ENCODE results near the gene RS1. TPM values are rescaled to one million over a fixed set of nuclear protein-coding genes. Genes with fewer than 3 reads are reported as not detected.

The RS1 gene
- total RNA-seq, 1 experiment from 2014 or later, result 0.09 TPM

DNA sequence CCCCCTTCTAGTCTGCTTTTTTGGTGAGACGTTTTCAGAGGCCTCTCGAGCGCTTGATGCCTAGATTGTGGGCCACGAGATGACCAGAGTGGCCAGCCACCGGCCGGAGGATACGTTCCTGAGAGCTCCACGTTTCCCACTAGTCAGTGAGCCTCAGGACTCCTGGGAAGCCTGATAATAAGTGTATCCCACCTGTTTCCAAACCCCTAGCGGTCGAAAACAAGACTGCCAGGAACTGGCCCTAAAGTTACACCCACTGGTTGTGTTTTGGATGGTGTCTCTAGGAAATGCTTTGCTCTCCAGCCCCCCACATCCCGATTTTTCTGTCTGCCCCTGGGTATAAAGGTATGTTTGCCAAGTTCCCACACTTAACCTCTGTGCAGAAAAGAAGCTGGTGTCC, 4.6 kb upstream of the RS1 start:
- Mint-ChIP-seq H3K9me3 (ENCODE audit: unreplicated experiment) (no peaks in the 10 kb centered on the region), H3K27ac (ENCODE audit: unreplicated experiment) (peak overlapping the region; percentile 57), H3K36me3 (ENCODE audit: insufficient read depth, unreplicated experiment) (peaks cover 24% of the 10 kb centered on the region), H3K27me3 (ENCODE audit: insufficient read depth, unreplicated experiment) (no peaks in the 10 kb centered on the region), H3K4me3 (ENCODE audit: unreplicated experiment) (peak overlapping the region; percentile 66), H3K4me1 (ENCODE audit: low read depth, unreplicated experiment) (peaks cover 6% of the 10 kb centered on the region)
- Histone ChIP-seq H3K4me3 (ENCODE audit: low read depth, low read length) (no peak overlapping the region), H3K4me1 (no peaks in the 10 kb centered on the region), H3K36me3 (ENCODE audit: control insufficient read depth, insufficient read depth, low read length) (no peaks in the 10 kb centered on the region), H3K9me3 (no peaks in the 10 kb centered on the region), H3K27me3 (replicated peaks; ENCODE audit: control insufficient read depth, insufficient read depth, low read length) (no peaks in the 10 kb centered on the region)
- no TSS peak for BruUV-seq (replicated peaks)
- DNase-seq, result peak; percentile 20 to 36
- POLR2A ChIA-PET, result interaction anchor here (0.7 to 1.4 kb wide), 2 partner anchors 154 to 209 kb away, joined by 4 to 5 read pairs; no protein-coding TSS in a partner anchor
- TF ChIP-seq, protein P1, sequence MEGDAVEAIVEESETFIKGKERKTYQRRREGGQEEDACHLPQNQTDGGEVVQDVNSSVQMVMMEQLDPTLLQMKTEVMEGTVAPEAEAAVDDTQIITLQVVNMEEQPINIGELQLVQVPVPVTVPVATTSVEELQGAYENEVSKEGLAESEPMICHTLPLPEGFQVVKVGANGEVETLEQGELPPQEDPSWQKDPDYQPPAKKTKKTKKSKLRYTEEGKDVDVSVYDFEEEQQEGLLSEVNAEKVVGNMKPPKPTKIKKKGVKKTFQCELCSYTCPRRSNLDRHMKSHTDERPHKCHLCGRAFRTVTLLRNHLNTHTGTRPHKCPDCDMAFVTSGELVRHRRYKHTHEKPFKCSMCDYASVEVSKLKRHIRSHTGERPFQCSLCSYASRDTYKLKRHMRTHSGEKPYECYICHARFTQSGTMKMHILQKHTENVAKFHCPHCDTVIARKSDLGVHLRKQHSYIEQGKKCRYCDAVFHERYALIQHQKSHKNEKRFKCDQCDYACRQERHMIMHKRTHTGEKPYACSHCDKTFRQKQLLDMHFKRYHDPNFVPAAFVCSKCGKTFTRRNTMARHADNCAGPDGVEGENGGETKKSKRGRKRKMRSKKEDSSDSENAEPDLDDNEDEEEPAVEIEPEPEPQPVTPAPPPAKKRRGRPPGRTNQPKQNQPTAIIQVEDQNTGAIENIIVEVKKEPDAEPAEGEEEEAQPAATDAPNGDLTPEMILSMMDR (IDR thresholded peaks at IDR 0.05; ENCODE audit: insufficient read depth in 1 of 2, low read depth in 1 of 2, low read length in 1 of 2, severe bottlenecking in 1 of 2, unreplicated experiment in 1 of 2), result no peak
- CTCF ChIA-PET, result interaction anchor here (0.8 kb wide), 1 partner anchor 57 kb away, joined by 3 read pairs; no protein-coding TSS in a partner anchor
- intact Hi-C loops (cut with micrococcal nuclease; ENCODE audit: unreplicated experiment), result no loop called here

DNA sequence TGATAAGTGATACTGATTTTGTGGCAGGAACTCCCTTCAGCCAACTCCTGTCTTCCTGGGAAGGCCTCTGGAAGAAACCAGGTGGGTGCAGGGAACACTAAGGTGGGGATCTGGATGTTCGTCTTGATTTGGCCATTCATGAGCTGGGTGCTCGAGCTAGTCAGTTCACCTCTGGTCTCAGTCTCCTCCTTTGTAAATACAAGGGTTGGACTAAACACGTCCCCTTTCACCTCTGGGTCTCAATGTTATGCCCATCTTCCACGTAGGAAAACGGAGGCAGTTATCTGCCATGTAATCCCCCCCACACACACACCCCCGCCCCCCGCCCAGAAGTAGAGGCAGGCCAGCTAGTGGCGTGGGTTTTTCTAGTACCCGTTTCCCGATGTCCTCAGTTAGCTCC, 4.1 kb upstream of the RS1 start:
- DNase-seq, result no peak
- Mint-ChIP-seq H3K27me3 (ENCODE audit: insufficient read depth, unreplicated experiment) (no peaks in the 10 kb centered on the region), H3K27ac (ENCODE audit: unreplicated experiment) (peak overlapping the region; percentile 57), H3K9me3 (ENCODE audit: unreplicated experiment) (no peaks in the 10 kb centered on the region), H3K4me3 (ENCODE audit: unreplicated experiment) (peak overlapping the region; percentile 66), H3K4me1 (ENCODE audit: low read depth, unreplicated experiment) (peaks cover 6% of the 10 kb centered on the region), H3K36me3 (ENCODE audit: insufficient read depth, unreplicated experiment) (peaks cover 24% of the 10 kb centered on the region)
- intact Hi-C loops (cut with micrococcal nuclease; ENCODE audit: unreplicated experiment), result no loop called here
- Histone ChIP-seq H3K9me3 (no peaks in the 10 kb centered on the region), H3K27me3 (replicated peaks; ENCODE audit: control insufficient read depth, insufficient read depth, low read length) (no peaks in the 10 kb centered on the region), H3K4me1 (no peaks in the 10 kb centered on the region), H3K4me3 (ENCODE audit: low read depth, low read length) (no peak overlapping the region), H3K36me3 (ENCODE audit: control insufficient read depth, insufficient read depth, low read length) (no peaks in the 10 kb centered on the region)
- BruUV-seq (replicated peaks), result no TSS peak
- ChIA-PET CTCF (interaction anchor here (0.7 to 0.8 kb wide), 2 partner anchors 57 to 211 kb away, joined by 3 to 6 read pairs; no protein-coding TSS in a partner anchor), POLR2A (interaction anchor here (0.7 to 1.4 kb wide), 2 partner anchors 155 to 209 kb away, joined by 4 to 5 read pairs; no protein-coding TSS in a partner anchor)
- TF ChIP-seq, protein P1 (IDR thresholded peaks at IDR 0.05; ENCODE audit: insufficient read depth in 1 of 2, low read depth in 1 of 2, low read length in 1 of 2, severe bottlenecking in 1 of 2, unreplicated experiment in 1 of 2), result no peak

DNA sequence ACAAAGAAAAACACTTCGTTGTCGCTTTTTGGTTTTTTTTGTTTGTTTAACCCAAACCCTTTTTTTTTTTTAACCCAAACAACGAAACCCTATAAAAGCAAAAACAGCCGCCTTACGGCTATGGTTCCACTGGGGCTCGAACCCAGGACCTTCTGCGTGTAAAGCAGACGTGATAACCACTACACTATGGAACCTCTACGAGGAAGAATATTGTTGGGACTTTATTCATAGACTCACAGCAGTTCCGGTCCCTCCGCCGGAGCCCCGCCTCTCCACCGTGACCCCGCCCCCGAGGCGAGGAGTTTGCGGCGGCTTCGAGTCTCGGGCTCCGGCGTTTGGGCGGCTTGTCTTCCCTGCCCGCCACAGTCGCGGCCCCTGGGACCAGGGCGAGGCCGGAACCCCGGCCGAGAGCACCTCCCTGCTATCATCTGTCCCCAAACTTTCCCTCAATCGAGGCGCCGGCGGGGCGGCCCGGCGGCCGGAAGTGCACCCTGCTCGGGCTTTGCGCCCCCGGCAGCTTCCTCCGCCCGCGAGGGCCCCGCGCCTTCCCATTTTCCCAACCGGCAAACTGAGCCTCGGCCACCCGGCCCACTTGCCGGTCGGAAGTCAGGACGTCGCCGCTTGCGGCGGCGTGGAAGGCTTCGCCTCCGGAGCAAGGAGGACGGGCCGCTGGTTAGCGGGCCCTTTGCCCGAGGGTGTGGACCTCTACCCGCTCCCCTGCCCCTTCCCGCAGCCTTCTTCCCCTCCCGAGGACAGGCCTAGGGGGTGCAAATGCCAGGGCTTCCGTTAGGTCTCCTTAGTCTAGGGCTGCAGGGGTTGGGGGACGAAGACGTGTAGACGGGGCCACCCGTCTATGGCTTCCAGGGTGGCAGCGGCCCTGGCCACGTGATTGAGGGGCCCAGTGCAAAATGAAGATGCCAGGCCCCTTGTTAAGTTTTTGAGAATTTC, 3.2 kb upstream of the RS1 start:
- peak overlapping the region; percentile 35 for H3K27ac Mint-ChIP-seq (ENCODE audit: unreplicated experiment)
- no peaks in the 10 kb centered on the region for H3K27me3 Mint-ChIP-seq (ENCODE audit: insufficient read depth, unreplicated experiment)
- no peaks in the 10 kb centered on the region for H3K4me1 ChIP-seq
- CTCF ChIA-PET, result interaction anchor here (0.7 kb wide), 1 partner anchor 212 kb away, joined by 6 read pairs; no protein-coding TSS in a partner anchor
- BruUV-seq (replicated peaks), result TSS peak; percentile 47
- H3K4me3 ChIP-seq (ENCODE audit: low read depth, low read length), result peak overlapping the region; percentile 54
- TF ChIP-seq, protein P1 (IDR thresholded peaks at IDR 0.05; ENCODE audit: insufficient read depth in 1 of 2, low read depth in 1 of 2, low read length in 1 of 2, severe bottlenecking in 1 of 2, unreplicated experiment in 1 of 2), result no peak
- H3K36me3 ChIP-seq (ENCODE audit: control insufficient read depth, insufficient read depth, low read length), result no peaks in the 10 kb centered on the region
- POLR2A ChIA-PET, result no interaction called here
- intact Hi-C loops (cut with micrococcal nuclease; ENCODE audit: unreplicated experiment), result loop anchor here (2.0 to 5.0 kb wide), 2 partner anchors 54 to 212 kb away; no protein-coding TSS in a partner anchor
- H3K9me3 ChIP-seq, result no peaks in the 10 kb centered on the region
- H3K9me3 Mint-ChIP-seq (ENCODE audit: unreplicated experiment), result no peaks in the 10 kb centered on the region
- peak overlapping the region; percentile 66 for H3K4me3 Mint-ChIP-seq (ENCODE audit: unreplicated experiment)
- peaks cover 24% of the 10 kb centered on the region for H3K36me3 Mint-ChIP-seq (ENCODE audit: insufficient read depth, unreplicated experiment)
- H3K27me3 ChIP-seq (replicated peaks; ENCODE audit: control insufficient read depth, insufficient read depth, low read length), result no peaks in the 10 kb centered on the region
- peaks cover 6% of the 10 kb centered on the region for H3K4me1 Mint-ChIP-seq (ENCODE audit: low read depth, unreplicated experiment)
- DNase-seq, result peak; percentile 70 to 87

Data from Caco-2 (cell line).